GM06990 (cell line): ENCODE results near the gene SPEF2.

Experiments
- DNase-seq: peaks from one replicate; pipeline ENCODE4 v3.0.0-alpha.2; 2011; ENCODE audit not compliant: insufficient read length; ENCODE audit errors: extremely low read depth
- H3K27me3 ChIP-seq: replicated peaks from 2 replicates; pipeline ENCODE4 v1.6.0; 2011; ENCODE audit warnings: low read length; ENCODE audit not compliant: control insufficient read depth, insufficient read depth
- H3K36me3 ChIP-seq: 2 replicates; pipeline ENCODE4 v1.5.1; 2011; ENCODE audit warnings: low read length; ENCODE audit not compliant: control insufficient read depth, insufficient read depth
- H3K4me3 ChIP-seq: replicated peaks from 2 replicates; pipeline ENCODE4 v1.5.1; 2011; ENCODE audit warnings: low read depth, mild to moderate bottlenecking, control low read depth, low read length
- CTCF ChIP-seq: IDR thresholded peaks from 2 replicates; pipeline ENCODE4 v1.5.1; 2011; ENCODE audit warnings: low read length, control low read depth, mild to moderate bottlenecking, inconsistent platforms; ENCODE audit not compliant: insufficient read depth, poor library complexity, severe bottlenecking

SPEF2 gene

GRCh38 chr5:35687961-35688360 is 70.3 kb downstream of the SPEF2 start:
- H3K4me3 ChIP-seq: no peak overlapping the region
- no peak for TF ChIP-seq CTCF
- H3K36me3 ChIP-seq: no peaks in the 10 kb centered on the region

GRCh38 chr5:35694481-35694880 is 76.8 kb downstream of the SPEF2 start:
- Histone ChIP-seq H3K4me3 (no peak overlapping the region), H3K36me3 (no peaks in the 10 kb centered on the region), H3K27me3 (no peaks in the 10 kb centered on the region; the same call in 1 of the 2 replicates)
- no peak for TF ChIP-seq CTCF
- no peak for DNase-seq

More at GRCh38 chr5:35687961-35688360, 70.3 kb downstream of the SPEF2 start:
- DNase-seq: no peak
- no peaks in the 10 kb centered on the region for H3K27me3 ChIP-seq

- no peak for TF ChIP-seq CTCF
- Histone ChIP-seq H3K36me3 (no peaks in the 10 kb centered on the region), H3K27me3 (no peaks in the 10 kb centered on the region; the same call in 1 of the 2 replicates), H3K4me3 (no peak overlapping the region)
- DNase-seq: no peak
Measured at GRCh38 chr5:35698047-35698808, 80.6 kb downstream of the SPEF2 start.

GRCh38 chr5:35707659-35708058 is 90.0 kb downstream of the SPEF2 start:
- Histone ChIP-seq H3K4me3 (no peak overlapping the region), H3K27me3 (peaks cover 2% of the 10 kb centered on the region; the same call in 1 of the 2 replicates), H3K36me3 (no peaks in the 10 kb centered on the region)
- DNase-seq: no peak
- TF ChIP-seq CTCF: no peak

GRCh38 chr5:35709688-35710087 is 92.0 kb downstream of the SPEF2 start:
- Histone ChIP-seq H3K4me3 (no peak overlapping the region), H3K36me3 (no peaks in the 10 kb centered on the region), H3K27me3 (peaks cover 2% of the 10 kb centered on the region; the same call in 1 of the 2 replicates)
- no peak for DNase-seq
- TF ChIP-seq CTCF: no peak
